Spleen (tissue), 7 donors: ENCODE measurements around the gene MTMR3.

Source experiments
- POLR2A ChIP-seq, 3 donors: fragments of 450-650 bp; IDR thresholded peaks; one replicate each; pipeline ENCODE4 v1.5.1; 2017; ENCODE audit warnings: antibody characterized with exemption in 3 of 3, mild to moderate bottlenecking in 1 of 3
- POLR2AphosphoS5 ChIP-seq, 3 donors: sonication (generic); formaldehyde crosslinking; IDR thresholded peaks; one replicate each; pipeline ENCODE4 v1.5.1; 2017; ENCODE audit warnings: antibody characterized with exemption in 3 of 3
- TF ChIP-seq, protein P1 (sequence below), 11 experiments: fragments of 200-600 bp in 7 of 11; fragments of 450-650 bp in 4 of 11; sonication (generic) in 4 of 11; IDR thresholded peaks in 8 of 11; conservative IDR thresholded peaks in 3 of 11; 1 replicate in 7 of 11; 2 replicates in 4 of 11; pipeline versions ENCODE4 v1.4.0 to v1.8.0; 2016 to 2021; ENCODE audit warnings: antibody characterized with exemption in 11 of 11, inconsistent platforms in 4 of 11, mild to moderate bottlenecking in 1 of 11
- donor health status: DM: no; HTN: no; CAD: no; lungs with moderate emphysema.
- donor health status: DM: no; HTN: no; CAD: no.
- donor health status: DM: no; HTN: no; CAD: no.

DNA sequence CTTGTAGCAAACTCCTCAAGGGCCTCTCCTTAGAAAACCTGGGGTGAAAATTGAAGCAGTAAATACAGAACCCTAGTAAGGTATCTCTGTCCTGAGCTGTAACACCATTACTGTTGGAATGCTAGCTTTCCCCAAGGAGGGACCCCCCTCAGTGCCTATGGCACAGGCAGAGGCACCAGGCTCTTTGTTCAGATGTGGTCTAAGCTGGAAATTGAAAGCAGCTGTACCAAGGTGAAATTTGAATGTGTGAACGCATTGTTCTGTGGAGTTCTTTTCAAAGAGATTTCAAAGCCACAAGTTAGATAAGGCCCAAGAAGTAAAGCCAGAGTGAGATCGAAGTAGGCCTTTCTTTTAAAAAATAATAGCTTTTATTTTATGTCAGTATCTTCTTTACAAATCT is 125.4 kb downstream of the MTMR3 start:
- TF ChIP-seq, protein P1, sequence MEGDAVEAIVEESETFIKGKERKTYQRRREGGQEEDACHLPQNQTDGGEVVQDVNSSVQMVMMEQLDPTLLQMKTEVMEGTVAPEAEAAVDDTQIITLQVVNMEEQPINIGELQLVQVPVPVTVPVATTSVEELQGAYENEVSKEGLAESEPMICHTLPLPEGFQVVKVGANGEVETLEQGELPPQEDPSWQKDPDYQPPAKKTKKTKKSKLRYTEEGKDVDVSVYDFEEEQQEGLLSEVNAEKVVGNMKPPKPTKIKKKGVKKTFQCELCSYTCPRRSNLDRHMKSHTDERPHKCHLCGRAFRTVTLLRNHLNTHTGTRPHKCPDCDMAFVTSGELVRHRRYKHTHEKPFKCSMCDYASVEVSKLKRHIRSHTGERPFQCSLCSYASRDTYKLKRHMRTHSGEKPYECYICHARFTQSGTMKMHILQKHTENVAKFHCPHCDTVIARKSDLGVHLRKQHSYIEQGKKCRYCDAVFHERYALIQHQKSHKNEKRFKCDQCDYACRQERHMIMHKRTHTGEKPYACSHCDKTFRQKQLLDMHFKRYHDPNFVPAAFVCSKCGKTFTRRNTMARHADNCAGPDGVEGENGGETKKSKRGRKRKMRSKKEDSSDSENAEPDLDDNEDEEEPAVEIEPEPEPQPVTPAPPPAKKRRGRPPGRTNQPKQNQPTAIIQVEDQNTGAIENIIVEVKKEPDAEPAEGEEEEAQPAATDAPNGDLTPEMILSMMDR (IDR thresholded peaks at IDR 0.05 in 8 of 11, conservative IDR thresholded peaks at IDR 0.05 in 3 of 11), result no peak
- no peak for TF ChIP-seq POLR2A (IDR thresholded peaks at IDR 0.05)
- no peak for TF ChIP-seq POLR2AphosphoS5 (IDR thresholded peaks at IDR 0.05)
